Endothelial cell of hepatic sinusoid (primary cell): ENCODE measurements around the gene HLF.

Experiments
- in situ Hi-C: cut with HindIII; loops from 2 replicates; pipeline ENCODE4 v1.10.0; 2017; ENCODE audit warnings: low sequenced_read_pairs

HLF gene

DNA sequence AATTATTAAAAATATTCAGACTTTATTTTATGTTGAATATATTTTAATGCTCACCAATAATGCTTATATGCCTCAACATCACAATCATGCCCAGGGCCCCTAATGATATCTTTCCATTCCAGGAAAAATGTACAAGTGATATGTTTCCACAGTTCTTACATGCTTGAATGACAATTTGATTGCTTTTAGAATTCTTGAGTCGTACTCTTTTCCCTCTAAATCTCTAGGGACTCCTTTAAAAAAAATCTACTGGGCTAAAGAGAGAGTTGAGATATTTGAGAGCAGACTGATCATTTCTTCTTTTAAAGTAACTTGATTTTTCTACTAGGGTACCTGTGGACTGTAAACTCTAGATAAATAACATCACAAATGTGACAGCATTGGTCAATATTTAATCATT lies 18.2 kb upstream of the HLF start:
- in situ Hi-C loops, result loop anchor here (25.0 kb wide), 1 partner anchor 109 kb away; no protein-coding TSS in a partner anchor

DNA sequence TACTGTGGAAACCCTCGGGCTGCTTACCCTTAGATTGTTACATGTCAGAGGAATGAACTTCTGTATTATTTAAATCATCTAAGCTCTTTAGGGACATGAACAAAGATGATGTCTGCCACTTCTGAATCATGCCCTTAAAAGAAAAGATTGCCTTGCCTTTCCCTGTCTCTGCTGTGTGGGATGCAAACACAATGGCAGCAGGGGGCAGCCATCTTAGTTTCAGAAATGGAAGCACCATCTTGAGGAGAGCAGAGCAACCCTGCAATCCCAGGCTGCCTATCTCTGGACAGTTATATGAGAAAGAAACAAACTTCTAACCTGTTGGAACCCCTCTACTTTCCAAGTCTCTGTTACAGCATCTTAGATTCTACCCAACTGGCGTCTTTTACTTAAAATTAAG lies 16.7 kb upstream of the HLF start:
- in situ Hi-C loops, result loop anchor here (25.0 kb wide), 1 partner anchor 111 kb away; no protein-coding TSS in a partner anchor

DNA sequence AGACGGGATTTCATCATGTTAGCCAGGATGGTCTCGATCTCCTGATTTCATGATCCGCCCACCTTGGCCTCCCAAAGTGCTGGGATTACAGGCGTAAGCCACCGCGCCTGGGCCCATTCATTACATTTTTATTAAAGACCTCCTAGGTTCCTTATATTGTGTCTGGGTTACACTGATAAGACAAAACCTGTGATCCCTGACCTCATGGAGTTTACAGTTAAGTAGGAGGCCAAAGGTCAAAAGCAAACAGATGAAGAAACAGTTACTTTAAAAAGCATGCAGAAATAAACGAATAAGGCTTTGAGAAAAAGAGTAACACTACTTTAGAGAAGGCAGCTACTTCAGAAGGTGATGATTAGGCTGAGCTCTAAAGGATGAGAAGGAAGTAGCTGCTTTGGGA lies 14.9 kb upstream of the HLF start:
- in situ Hi-C loops, result loop anchor here (25.0 kb wide), 1 partner anchor 113 kb away; no protein-coding TSS in a partner anchor

DNA sequence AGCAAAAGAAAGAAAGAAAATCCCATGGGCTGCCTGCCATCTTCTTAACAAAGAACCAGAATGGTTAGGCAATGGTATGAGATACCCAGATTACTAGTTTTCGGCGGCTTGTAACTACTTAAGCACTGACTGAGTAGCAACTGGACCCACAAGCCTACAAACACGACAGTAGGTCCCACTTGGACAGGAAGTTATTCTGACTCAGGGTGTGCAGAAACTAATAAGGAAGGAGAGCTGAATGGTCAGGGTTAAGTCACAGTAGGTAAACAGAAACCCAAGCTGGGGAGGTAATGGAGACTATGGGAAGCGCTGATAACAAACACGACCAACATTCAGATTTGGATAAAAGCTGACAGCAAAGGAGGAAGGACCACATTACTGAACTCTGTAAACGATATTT lies 10.4 kb upstream of the HLF start:
- in situ Hi-C loops, result no loop called here

DNA sequence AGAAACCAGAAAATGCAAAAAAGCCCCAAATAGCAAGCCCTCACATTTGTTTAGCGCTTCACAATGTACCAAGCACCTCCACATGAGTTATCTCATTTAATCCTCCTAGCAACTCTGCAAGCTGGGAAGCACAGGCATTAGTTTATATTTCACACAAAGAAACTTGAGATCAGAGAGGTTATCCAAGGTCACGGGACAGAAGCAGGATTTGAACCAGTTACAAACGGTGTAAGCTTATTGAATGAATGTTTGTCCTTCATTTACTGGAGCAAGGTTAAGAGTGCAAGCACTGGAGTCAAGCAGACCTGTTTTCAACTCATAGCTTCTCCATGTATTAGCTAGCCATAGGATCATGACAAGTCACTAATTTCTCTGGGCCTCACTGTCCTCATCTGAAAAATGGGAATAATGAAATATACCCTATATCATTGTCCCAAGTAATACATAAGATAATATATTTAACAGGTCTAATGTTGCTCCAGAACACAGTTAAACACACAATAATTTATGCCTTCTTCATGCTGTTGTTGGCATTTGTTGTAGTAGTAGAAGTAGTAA lies 6.1 kb upstream of the HLF start:
- in situ Hi-C loops, result no loop called here

DNA sequence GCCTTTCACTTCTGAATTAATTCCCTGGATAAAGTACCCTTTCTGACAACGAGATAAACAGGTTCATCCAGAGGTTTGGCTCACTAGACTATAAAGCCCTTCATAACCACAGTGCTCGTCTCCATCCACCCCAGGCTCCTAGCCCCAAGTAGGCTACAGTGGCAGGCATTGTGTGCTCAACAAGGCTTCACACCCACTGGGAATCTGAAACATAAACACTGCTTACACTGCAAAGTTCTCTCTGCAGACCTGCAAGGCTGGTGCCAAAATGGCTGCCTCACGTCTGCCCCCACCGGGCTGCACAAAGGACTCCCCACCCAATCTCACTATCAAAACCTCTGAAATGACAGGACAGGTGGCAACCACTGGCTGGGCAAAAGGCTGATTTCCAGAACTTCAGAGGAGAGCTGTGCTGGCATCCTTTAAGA lies 5.1 kb upstream of the HLF start:
- in situ Hi-C loops, result no loop called here

DNA sequence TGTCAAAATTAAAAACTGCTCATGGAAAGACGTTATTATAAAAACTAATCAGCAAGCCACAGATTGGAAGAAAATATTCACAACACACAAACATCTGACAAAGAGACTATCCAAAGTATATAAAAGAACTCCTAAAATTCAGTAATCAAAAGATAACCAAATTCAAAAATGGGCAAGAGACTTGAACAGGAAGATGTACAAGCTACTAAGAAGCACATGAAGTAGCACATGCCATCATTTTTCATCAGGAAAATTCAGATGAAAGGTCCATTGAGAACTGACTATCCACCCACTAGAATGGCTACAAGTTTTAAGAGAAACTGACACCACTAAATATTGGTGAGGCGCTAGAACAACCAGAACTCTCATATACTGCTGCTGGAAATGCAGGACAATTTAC lies 3.4 kb upstream of the HLF start:
- in situ Hi-C loops, result no loop called here

DNA sequence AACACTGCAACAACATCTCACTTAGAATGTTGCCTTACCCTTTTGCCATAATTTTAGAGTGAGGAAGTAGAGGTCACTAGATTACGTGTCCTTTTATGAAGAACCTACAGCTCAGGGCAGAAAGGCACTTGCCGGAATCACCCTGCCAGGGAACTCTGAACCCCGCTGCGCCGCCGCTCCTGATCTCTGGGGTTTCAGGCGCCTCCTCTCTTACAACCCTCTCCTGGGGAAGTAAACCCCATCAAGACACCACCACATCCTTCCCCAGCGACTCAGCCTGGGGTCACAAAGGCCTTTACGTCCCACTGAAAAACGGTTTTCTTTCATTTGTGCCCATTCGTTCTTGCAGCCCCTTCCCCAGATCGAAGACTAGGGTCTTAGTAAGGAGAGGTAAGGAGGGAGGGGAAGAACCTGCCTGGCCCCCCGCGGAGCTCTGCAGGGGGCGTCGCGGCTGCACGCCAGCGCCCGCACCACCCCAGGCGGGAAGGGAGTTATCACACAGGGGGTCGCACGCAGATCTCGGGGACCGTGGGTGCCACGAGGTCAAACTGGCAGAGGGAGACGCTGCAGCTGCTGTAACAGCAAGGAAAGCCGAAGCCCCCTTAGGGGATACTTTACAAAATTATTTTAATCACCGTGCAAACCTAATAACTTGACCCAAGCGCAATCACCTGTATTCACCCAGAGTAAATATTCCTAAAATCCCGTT lies 1.0 kb upstream of the HLF start:
- in situ Hi-C loops, result no loop called here

DNA sequence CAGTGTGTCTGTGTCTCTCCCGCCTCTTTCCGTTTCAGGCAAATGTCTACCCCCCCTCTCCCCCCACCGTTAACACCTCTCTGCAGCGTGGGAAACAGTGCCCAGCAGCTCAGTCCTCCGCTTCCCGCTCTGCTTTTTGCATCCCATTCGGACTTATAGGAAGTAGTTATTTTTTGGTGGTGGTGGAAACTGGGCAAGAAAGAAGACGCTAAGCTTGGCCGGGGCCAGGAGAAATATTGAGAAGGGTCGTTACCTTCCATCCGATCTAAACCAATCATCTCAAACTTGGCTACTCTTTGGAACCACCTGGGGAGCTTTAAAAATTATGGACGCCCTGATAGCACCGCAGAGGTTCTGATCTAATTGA lies 499 bp upstream of the HLF start:
- in situ Hi-C loops, result no loop called here

DNA sequence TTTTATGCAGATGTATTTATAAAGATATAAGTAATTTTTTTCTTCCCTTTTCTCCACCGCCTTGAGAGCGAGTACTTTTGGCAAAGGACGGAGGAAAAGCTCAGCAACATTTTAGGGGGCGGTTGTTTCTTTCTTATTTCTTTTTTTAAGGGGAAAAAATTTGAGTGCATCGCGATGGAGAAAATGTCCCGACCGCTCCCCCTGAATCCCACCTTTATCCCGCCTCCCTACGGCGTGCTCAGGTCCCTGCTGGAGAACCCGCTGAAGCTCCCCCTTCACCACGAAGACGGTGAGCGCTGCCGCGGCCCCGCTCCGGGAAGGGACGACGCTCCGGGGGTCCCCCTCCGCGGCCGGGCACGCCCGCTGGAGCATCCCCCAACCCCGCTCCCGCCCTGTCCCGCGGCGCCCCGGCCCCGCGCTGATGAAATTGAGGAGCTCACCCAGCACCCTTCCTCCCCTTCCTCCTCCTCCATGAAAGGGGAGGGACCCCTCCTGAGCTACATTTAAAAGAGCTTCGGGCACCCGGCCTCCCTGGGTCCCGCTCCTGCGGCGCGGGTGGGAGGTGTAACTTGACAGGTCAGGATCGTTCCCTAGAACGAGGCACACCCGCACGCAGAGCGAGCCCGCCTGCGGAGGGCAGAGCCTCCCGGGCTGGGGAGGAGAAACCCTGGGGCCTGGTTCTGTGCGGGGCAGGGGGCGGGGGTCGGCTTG lies 706 bp downstream of the HLF start:
- in situ Hi-C loops, result no loop called here

DNA sequence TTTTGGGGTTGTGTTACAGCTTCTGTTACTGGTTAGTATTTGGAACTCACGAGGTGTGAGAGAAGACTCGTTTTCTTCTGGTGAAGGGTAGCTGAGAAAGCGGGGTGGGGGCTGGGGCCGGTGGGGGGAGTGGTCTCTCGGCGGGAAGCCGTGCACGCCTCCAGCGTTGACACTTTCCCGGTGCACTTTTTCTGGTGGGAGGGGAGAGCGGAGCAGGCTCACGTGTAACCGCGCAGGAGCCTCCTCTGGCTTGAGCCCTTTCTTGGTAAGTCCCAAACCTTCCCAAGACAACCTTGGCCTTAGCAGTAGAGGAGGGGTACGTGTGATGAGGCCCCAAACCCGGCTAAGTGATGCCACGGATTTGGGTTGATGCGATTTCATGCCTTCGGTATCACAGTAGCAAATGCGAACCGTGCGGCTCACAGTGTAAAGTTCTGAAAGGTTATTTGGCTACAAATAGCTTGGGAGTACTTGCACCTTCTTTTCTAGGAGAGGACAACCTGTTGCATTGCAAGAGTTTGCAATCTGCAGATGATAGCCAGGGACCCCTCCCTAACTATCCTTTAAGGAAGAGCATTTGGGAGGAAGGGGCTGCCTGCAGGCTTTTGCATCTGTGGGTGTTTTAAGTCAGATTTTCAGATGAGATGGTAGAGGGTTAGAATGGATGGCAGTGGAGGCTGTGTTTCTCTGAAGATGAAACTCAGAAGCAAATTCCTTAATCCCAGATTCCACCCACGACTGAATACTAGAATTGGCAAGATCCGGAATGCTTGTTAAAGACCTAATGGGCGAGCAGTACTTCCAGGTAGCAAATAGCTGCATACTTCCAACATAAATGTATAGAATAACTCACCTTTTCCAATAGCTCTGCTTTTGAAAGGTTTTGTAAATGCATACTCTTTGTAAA lies 1.5 kb downstream of the HLF start:
- in situ Hi-C loops, result no loop called here

DNA sequence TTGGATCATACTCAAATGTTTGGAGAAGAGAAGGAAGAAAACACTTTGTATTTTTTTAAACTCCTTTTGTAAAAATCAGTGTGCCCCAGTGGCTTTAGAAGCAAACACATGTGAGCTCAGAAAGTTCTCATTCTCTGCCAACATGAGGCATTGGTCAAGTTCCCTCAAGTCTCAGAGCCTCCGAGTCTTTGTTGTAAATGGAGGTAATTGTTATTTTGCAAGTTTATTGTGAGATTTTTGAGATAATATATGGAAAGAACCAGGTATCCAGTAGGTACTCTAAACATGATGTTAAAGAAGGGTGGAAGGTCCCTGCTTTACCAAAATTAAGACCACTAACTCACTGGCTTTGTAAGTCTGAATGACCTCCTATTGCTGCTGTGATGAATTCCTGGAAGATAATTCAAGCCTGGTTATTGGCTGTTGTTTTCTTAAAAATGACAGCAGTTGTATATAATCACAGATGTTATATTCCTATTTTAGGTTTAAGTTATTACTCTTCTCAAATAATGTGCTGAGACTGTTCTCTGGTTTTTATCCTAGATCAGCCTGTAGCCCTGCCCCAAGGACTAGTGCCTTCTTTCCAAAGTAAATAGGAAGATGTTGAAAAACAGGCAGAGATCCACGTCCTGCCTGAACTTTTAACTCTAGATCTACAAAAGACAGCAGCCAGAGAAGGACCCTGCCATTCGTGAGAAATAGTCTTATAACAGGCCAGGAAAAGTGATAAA lies 2.4 kb downstream of the HLF start:
- in situ Hi-C loops, result no loop called here

DNA sequence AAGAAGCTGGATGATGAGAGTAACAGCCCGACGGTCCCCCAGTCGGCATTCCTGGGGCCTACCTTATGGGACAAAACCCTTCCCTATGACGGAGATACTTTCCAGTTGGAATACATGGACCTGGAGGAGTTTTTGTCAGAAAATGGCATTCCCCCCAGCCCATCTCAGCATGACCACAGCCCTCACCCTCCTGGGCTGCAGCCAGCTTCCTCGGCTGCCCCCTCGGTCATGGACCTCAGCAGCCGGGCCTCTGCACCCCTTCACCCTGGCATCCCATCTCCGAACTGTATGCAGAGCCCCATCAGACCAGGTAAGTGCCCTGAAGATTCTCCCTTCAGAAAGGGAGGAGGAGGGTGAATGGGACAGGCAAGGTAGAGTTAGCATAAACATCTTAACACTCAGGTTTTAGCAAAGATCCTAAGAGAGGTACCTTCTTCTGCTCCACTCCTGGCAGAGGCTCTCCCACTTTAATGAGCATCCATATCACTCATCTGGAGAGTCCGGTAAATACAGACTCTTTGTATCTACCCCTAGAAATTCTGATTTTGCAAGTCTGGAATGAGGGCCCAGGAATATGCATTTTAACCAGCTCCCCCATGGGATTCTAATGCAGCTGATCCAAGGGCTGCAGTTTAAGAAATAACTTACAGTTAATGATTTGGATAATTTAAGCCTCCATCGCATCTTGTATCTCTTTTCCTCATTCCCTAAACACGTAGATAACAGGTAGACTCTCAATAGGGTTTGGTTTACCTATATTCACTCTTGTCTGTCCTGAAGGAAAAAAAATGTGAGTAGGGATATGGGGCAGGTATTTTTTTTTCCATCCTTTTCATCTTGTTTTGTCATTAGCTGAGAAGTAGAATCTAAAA lies 3.3 kb downstream of the HLF start:
- in situ Hi-C loops, result no loop called here

DNA sequence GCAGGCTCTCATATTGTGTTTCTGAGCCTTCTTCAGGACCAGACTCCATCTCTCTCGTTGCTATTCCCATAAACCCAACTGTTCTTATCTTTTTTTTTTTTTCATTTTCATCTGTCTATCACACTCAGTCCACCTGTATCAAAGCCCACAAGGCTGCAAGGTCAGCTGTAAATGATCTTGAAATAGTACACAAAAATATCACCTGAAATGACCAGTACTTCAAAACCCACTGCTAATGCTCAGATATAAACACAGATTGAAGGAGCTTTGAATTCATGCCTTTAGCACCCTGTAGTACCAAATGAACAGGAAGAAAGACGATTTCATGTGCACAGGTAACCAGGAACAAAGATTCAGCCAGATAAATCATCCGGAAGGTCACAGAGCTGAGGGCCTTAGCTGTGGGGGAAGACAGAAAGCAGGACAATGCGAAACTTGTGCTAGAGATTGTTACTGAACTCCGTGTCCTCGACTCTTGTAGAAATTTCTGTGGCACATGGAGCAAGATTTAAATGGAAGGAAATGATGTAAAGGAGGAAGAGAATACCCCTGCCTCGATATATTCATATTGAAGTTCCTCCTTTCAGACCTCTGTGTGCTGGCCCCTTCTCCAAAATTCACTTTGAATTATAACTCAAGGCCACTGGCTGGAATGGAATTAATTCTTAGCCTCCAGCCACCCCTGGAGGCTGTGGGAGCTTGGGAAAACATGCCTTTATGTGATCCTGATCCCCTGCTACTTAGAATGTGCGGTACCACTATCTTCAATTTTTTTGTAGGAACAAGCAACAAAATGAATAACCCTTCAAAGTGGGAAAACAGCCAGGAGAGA lies 4.1 kb downstream of the HLF start:
- in situ Hi-C loops, result no loop called here

DNA sequence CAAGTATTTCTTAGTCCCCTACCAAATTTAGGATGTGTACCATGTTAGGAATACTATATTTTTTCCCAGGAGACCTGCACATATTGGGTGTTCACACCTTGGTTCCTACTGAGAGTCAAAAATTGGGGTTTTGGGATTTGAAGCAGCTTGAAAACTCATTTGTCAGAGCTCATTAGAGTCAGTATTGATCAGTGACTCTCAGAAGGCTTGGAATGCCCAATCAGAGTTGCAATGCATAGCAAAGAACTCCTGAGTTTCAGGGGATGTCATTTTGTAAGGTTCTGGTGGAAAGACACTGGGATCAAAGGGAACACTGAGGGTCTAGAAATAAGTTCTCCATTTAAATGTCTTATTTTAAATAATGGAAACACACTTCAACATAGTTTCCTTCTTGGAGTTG lies 5.1 kb downstream of the HLF start:
- in situ Hi-C loops, result no loop called here

DNA sequence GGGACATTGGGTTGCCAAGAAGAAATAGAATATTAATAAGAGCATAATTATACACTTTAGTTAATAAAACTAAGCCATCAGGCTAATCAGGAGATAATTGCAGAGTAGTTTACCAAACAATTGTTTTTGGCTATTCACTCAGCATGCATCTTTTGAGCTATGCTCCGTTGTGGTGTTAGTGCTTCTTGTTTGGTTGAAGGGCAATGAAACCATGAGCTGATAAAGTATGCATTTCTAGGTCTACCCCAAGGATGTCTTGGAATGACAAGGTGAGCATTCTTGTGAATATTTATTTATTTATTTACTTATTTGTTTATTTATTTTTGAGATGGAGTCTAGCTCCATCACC lies 6.4 kb downstream of the HLF start:
- in situ Hi-C loops, result no loop called here

DNA sequence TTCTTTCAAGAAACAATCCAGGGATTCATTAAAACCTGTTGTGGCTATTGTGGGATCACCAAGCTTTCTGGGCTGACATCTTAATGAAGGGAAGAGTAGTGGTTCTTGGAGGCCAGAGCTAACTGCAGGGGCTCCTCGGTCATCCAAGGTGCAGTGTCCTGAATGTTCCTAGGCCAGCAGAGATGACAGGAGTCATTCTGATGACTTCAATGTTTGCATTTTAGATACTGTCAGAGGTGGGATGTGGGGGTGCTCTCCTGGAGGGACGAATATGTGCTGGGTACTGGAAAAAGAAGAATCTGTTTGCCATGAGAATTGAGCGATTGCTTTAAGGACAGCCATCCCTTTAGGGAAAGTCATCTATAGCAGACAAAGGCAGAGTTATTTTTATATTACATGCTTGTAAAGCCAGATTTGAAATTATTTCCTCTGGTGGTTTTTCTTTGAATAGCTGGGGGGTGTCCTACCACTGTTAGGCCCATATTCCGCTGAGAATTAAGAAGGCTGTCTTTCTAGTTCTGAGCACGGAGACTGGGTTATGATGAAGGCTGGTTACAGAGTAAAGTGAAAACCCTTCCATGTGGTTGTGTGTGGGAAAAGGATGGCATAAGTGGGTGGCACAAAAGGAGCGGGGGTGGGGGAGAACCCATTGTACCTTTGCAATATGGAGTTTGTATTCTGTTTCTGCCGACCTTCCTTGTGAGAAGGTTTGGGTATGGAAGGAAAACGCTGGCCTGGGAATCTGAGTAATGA lies 7.4 kb downstream of the HLF start:
- in situ Hi-C loops, result no loop called here
